Measurements from ENCODE around the gene GJB5. TPM values are rescaled to one million over a fixed set of nuclear protein-coding genes. Genes with fewer than 3 reads are reported as not detected.

GJB5 gene
- total RNA-seq, 1 donor = not detected

DNA sequence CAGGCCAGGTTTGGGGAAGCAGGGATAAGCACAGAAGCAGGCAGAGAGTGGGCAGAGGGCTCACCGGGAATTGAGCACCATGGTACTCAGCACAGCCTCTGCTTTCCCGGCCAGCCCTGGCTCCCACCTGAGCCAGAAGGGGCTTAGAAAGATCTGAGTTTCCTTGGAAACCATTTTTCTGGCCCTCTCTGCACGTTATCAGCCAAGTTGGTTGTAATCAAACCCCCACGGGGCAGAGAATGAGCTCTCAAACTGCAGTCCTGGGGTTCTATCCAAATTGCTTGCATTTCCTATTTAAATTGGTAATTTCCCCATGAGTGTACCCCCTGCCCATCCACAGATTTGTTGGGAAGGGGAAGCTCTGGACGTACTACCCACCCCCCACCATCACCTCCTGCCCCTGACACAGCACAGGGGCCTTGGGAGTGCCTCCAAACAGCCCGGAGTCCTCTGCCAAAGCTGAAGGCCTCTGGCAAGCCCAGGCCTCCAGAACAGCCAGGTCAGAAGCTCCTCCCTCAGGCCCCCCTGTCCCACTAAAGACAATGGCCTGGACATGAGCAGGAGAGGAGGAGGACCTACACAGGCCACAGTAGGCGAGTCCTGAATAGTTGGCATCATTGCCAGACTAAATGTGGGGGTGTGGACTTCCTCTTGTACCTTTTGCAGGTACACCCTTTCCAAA, 42.7 kb upstream of the GJB5 start:
- DNase-seq (ENCODE audit: low read depth) = no peak
- TF ChIP-seq, protein P1, sequence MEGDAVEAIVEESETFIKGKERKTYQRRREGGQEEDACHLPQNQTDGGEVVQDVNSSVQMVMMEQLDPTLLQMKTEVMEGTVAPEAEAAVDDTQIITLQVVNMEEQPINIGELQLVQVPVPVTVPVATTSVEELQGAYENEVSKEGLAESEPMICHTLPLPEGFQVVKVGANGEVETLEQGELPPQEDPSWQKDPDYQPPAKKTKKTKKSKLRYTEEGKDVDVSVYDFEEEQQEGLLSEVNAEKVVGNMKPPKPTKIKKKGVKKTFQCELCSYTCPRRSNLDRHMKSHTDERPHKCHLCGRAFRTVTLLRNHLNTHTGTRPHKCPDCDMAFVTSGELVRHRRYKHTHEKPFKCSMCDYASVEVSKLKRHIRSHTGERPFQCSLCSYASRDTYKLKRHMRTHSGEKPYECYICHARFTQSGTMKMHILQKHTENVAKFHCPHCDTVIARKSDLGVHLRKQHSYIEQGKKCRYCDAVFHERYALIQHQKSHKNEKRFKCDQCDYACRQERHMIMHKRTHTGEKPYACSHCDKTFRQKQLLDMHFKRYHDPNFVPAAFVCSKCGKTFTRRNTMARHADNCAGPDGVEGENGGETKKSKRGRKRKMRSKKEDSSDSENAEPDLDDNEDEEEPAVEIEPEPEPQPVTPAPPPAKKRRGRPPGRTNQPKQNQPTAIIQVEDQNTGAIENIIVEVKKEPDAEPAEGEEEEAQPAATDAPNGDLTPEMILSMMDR (IDR thresholded peaks at IDR 0.05; ENCODE audit: insufficient read depth, low read length) = no peak
- no peak overlapping the region for H3K4me3 ChIP-seq (ENCODE audit: low read depth, low read length)

DNA sequence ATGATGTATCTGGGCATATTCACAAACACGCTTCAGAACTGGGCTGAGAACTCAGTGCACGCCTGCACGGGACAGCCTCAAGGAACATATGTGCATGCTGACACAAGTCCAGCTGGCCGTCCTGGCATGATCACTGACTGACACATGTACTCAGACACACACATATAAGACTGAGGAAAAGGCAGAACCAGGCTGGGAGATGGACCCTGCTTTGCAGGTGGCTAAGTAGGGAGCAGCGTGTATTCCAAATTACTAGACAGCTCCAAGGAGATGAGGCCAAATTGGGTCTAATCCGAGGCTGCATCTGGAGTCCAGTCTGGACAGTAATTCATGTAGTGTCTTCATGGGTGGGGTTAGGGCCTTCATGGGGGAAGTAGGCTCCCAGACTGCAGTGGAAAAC, 41.4 kb upstream of the GJB5 start:
- TF ChIP-seq, protein P1 (IDR thresholded peaks at IDR 0.05; ENCODE audit: insufficient read depth, low read length) = no peak
- no peak overlapping the region for H3K4me3 ChIP-seq (ENCODE audit: low read depth, low read length)
- DNase-seq (ENCODE audit: low read depth) = no peak

- DNase-seq (ENCODE audit: low read depth) = no peak
- TF ChIP-seq, protein P1 (IDR thresholded peaks at IDR 0.05; ENCODE audit: insufficient read depth, low read length) = no peak
- no peak overlapping the region for H3K4me3 ChIP-seq (ENCODE audit: low read depth, low read length)
Measured at GRCh38 chr1:34714386-34714785, 40.5 kb upstream of the GJB5 start.

DNA sequence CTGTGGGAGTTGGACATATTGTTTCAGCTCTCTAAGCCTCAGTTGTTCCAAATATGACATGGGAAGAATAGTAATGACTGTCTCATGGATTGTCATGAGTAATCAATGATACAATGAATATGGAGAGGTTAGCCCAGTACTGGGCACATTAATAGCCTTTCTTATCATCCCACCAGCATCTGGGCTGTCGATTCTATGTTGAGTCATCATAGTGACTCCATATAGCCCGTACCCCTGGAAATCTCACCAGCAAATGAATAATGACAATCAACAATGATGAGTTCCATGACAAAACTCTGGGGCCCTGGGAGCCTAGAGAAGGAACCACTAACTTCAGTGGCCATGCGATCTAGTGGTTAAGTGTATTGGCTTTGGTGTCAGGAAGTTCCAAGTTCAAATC, 39.7 kb upstream of the GJB5 start:
- TF ChIP-seq, protein P1 (IDR thresholded peaks at IDR 0.05; ENCODE audit: insufficient read depth, low read length) = no peak
- no peak overlapping the region for H3K4me3 ChIP-seq (ENCODE audit: low read depth, low read length)
- DNase-seq (ENCODE audit: low read depth) = no peak

GRCh38 chr1:34721241-34721640, 33.6 kb upstream of the GJB5 start:
- DNase-seq (ENCODE audit: low read depth) = no peak
- TF ChIP-seq, protein P1 (IDR thresholded peaks at IDR 0.05; ENCODE audit: insufficient read depth, low read length) = no peak
- H3K4me3 ChIP-seq (ENCODE audit: low read depth, low read length) = no peak overlapping the region

- TF ChIP-seq, protein P1 (IDR thresholded peaks at IDR 0.05; ENCODE audit: insufficient read depth, low read length) = no peak
- H3K4me3 ChIP-seq (ENCODE audit: low read depth, low read length) = no peak overlapping the region
- no peak for DNase-seq (ENCODE audit: low read depth)
Measured at GRCh38 chr1:34721646-34722355, 33.0 kb upstream of the GJB5 start.
